HG02852 (cell line): ENCODE results near the gene NAV3.

ENCODE experiments used
- ATAC-seq: cut with Tn5 transposase; IDR thresholded peaks from one replicate; pipeline ENCODE4 v1.9.1; 2021; ENCODE audit warnings: mild to moderate bottlenecking, moderate library complexity; ENCODE audit not compliant: unreplicated experiment

Gene NAV3

GRCh38 chr12:78037707-78038106 lies 207.0 kb downstream of the NAV3 start:
- no peak for ATAC-seq

GRCh38 chr12:78038541-78038940 lies 207.8 kb downstream of the NAV3 start:
- ATAC-seq = no peak

GRCh38 chr12:78038986-78039385 lies 208.3 kb downstream of the NAV3 start:
- no peak for ATAC-seq

- no peak for ATAC-seq
Observed at GRCh38 chr12:78040111-78040510, 209.4 kb downstream of the NAV3 start.

- no peak for ATAC-seq
Observed at GRCh38 chr12:78050790-78051189, 220.1 kb downstream of the NAV3 start.

GRCh38 chr12:78055545-78055944 lies 224.9 kb downstream of the NAV3 start:
- ATAC-seq = no peak

- ATAC-seq = no peak
Observed at GRCh38 chr12:78057075-78057474, 226.4 kb downstream of the NAV3 start.

- no peak for ATAC-seq
Observed at GRCh38 chr12:78060186-78060585, 229.5 kb downstream of the NAV3 start.

GRCh38 chr12:78062786-78063185 lies 232.1 kb downstream of the NAV3 start:
- ATAC-seq = no peak

- no peak for ATAC-seq
Observed at GRCh38 chr12:78081590-78082314, 251.1 kb downstream of the NAV3 start.

GRCh38 chr12:78085542-78086182 lies 255.0 kb downstream of the NAV3 start:
- ATAC-seq = no peak

GRCh38 chr12:78086553-78087362 lies 256.1 kb downstream of the NAV3 start:
- no peak for ATAC-seq

GRCh38 chr12:78087363-78087675 lies 256.6 kb downstream of the NAV3 start:
- no peak for ATAC-seq

GRCh38 chr12:78088391-78088832 lies 257.7 kb downstream of the NAV3 start:
- ATAC-seq = peak; percentile 85

GRCh38 chr12:78090266-78090665 lies 259.6 kb downstream of the NAV3 start:
- no peak for ATAC-seq

- no peak for ATAC-seq
Observed at GRCh38 chr12:78095623-78096022, 264.9 kb downstream of the NAV3 start.

- ATAC-seq = no peak
Observed at GRCh38 chr12:78096909-78097597, 266.4 kb downstream of the NAV3 start.

GRCh38 chr12:78099806-78100205 lies 269.1 kb downstream of the NAV3 start:
- no peak for ATAC-seq

- ATAC-seq = no peak
Observed at GRCh38 chr12:78101113-78101876, 270.6 kb downstream of the NAV3 start.

GRCh38 chr12:78101946-78102635 lies 271.4 kb downstream of the NAV3 start:
- ATAC-seq = no peak
